HG03139 (cell line): ENCODE measurements around the gene MGAT5.

Experiments
- ATAC-seq: cut with Tn5 transposase; IDR thresholded peaks from one replicate; pipeline ENCODE4 v1.9.1; 2021; ENCODE audit not compliant: unreplicated experiment

Gene MGAT5

GRCh38 chr2:134253804-134254203 lies at the start of gene MGAT5:
MGAT5 (plus strand) TSS chr2:134254072; CDS start chr2:134254404, 332 bp downstream.
- peak; percentile 13 for ATAC-seq

- ATAC-seq, result no peak
These were observed 48.8 kb upstream of the MGAT5 start for GRCh38 chr2:134205087-134205486.

- ATAC-seq, result no peak
These were observed 47.8 kb upstream of the MGAT5 start for GRCh38 chr2:134206031-134206430.

GRCh38 chr2:134206573-134206972 lies 47.3 kb upstream of the MGAT5 start:
- ATAC-seq, result no peak

GRCh38 chr2:134207589-134208209 lies 46.2 kb upstream of the MGAT5 start:
- ATAC-seq, result peak; percentile 59

- no peak for ATAC-seq
These were observed 45.0 kb upstream of the MGAT5 start for GRCh38 chr2:134208825-134209224.

GRCh38 chr2:134212746-134213145 lies 41.1 kb upstream of the MGAT5 start:
- no peak for ATAC-seq

- ATAC-seq, result no peak
These were observed 37.6 kb upstream of the MGAT5 start for GRCh38 chr2:134216152-134216829.

- no peak for ATAC-seq
These were observed 36.5 kb upstream of the MGAT5 start for GRCh38 chr2:134217351-134217750.

- peak; percentile 58 for ATAC-seq
These were observed 35.9 kb upstream of the MGAT5 start for GRCh38 chr2:134217924-134218323.

GRCh38 chr2:134218414-134218813 lies 35.5 kb upstream of the MGAT5 start:
- ATAC-seq, result no peak

- ATAC-seq, result peak; percentile 53
These were observed 34.8 kb upstream of the MGAT5 start for GRCh38 chr2:134218930-134219658.

- no peak for ATAC-seq
These were observed 33.4 kb upstream of the MGAT5 start for GRCh38 chr2:134220344-134220974.

- no peak for ATAC-seq
These were observed 29.9 kb upstream of the MGAT5 start for GRCh38 chr2:134224005-134224404.

GRCh38 chr2:134225173-134225572 lies 28.7 kb upstream of the MGAT5 start:
- ATAC-seq, result no peak

GRCh38 chr2:134225841-134226240 lies 28.0 kb upstream of the MGAT5 start:
- ATAC-seq, result no peak

GRCh38 chr2:134226601-134227000 lies 27.3 kb upstream of the MGAT5 start:
- ATAC-seq, result no peak

GRCh38 chr2:134227666-134228065 lies 26.2 kb upstream of the MGAT5 start:
- no peak for ATAC-seq

GRCh38 chr2:134228493-134228903 lies 25.4 kb upstream of the MGAT5 start:
- ATAC-seq, result no peak

GRCh38 chr2:134229540-134229939 lies 24.3 kb upstream of the MGAT5 start:
- ATAC-seq, result no peak

- ATAC-seq, result no peak
These were observed 23.0 kb upstream of the MGAT5 start for GRCh38 chr2:134230885-134231284.
